Inflammatory macrophage (primary cell): Measurements from ENCODE around the gene B4GALT3.

Experiments
- DNase-seq, 2 donors: peaks; one replicate each; pipeline ENCODE4 v3.0.0-alpha.2; 2020 to 2022

The B4GALT3 gene

DNA sequence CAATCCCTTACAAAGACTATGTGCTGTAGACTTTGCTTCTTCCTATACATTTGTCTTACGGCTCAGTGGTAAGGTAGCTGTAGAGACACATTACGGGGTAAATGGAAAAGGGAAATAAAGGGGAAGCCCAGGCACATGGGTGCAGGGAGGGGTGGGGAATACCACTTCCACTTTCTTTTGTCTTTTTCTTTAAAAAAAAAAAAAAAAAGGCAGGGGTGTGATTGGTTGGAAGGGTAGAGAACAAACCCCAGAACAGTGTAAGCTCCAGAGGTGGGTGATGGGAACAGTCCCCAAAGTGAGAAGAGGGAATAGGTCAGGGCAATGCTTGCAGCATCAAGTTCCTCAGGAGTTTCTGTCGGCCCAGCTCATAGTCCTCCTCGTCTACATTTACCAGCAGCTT is 55.5 kb downstream of the B4GALT3 start:
- peak; percentile 62 to 81 for DNase-seq
